SK-N-SH treated with all-trans-retinoic acid at 6 μM for 48 hours (cell line): Measurements from ENCODE around the gene OST4.

Source experiments
- ATAC-seq: fragments of 200-7000 bp; cut with Tn5 transposase; 3 replicates; pipeline ENCODE4 v1.9.1; 2020; ENCODE audit warnings: mild to moderate bottlenecking, moderate library complexity
- ARNTL ChIP-seq: fragments of 450-650 bp; formaldehyde crosslinking; IDR thresholded peaks from 2 replicates; pipeline ENCODE4 v1.5.0; 2020; ENCODE audit warnings: low read depth, mild to moderate bottlenecking, moderate library complexity, borderline replicate concordance
- BACH2 ChIP-seq: fragments of 250-450 bp; sonication (Bioruptor Pico); IDR thresholded peaks from 2 replicates; pipeline ENCODE4 v1.9.0; 2021; ENCODE audit warnings: mild to moderate bottlenecking, borderline replicate concordance
- CSDC2 ChIP-seq: fragments of 250-450 bp; sonication (Bioruptor Pico); IDR thresholded peaks from 2 replicates; pipeline ENCODE4 v1.5.0; 2020; ENCODE audit warnings: mild to moderate bottlenecking, moderate library complexity
- ESRRG ChIP-seq: fragments of 250-450 bp; sonication (Bioruptor Pico); IDR thresholded peaks from 2 replicates; pipeline ENCODE4 v1.6.1; 2021; ENCODE audit warnings: mild to moderate bottlenecking
- GLIS3 ChIP-seq: fragments of 250-450 bp; sonication (Bioruptor Pico); IDR thresholded peaks from 2 replicates; pipeline ENCODE4 v1.5.0; 2020; ENCODE audit warnings: mild to moderate bottlenecking, moderate library complexity
- ISL1 ChIP-seq: fragments of 250-450 bp; sonication (Bioruptor Pico); IDR thresholded peaks from 2 replicates; pipeline ENCODE4 v2.1.2; 2022; ENCODE audit warnings: mild to moderate bottlenecking, moderate library complexity
- OSR1 ChIP-seq: fragments of 250-450 bp; sonication (Bioruptor Pico); IDR thresholded peaks from 2 replicates; pipeline ENCODE4 v1.8.0; 2022; ENCODE audit warnings: moderate library complexity, mild to moderate bottlenecking, inconsistent platforms
- PPARA ChIP-seq: fragments of 250-450 bp; sonication (Bioruptor Pico); IDR thresholded peaks from 2 replicates; pipeline ENCODE4 v1.5.0; 2020; ENCODE audit warnings: mild to moderate bottlenecking, borderline replicate concordance
- RARB ChIP-seq: fragments of 250-450 bp; sonication (Bioruptor Pico); IDR thresholded peaks from 2 replicates; pipeline ENCODE4 v1.8.0; 2021; ENCODE audit warnings: mild to moderate bottlenecking, moderate library complexity
- SNAI2 ChIP-seq: fragments of 250-450 bp; sonication (Bioruptor Pico); IDR thresholded peaks from 2 replicates; pipeline ENCODE4 v1.5.0; 2020; ENCODE audit warnings: mild to moderate bottlenecking, moderate library complexity
- TCF4 ChIP-seq: fragments of 250-450 bp; sonication (Bioruptor Pico); IDR thresholded peaks from 2 replicates; pipeline ENCODE4 v1.8.0; 2021; ENCODE audit warnings: mild to moderate bottlenecking, moderate library complexity, borderline replicate concordance
- TOX ChIP-seq: fragments of 250-450 bp; sonication (Bioruptor Pico); IDR thresholded peaks from 2 replicates; pipeline ENCODE4 v1.8.0; 2021; ENCODE audit warnings: mild to moderate bottlenecking, moderate library complexity, borderline replicate concordance
- TSHZ2 ChIP-seq: fragments of 250-450 bp; sonication (Bioruptor Pico); IDR thresholded peaks from 2 replicates; pipeline ENCODE4 v1.5.0; 2020; ENCODE audit warnings: mild to moderate bottlenecking, moderate library complexity
- ZC3H10 ChIP-seq: fragments of 250-450 bp; sonication (Bioruptor Pico); IDR thresholded peaks from 2 replicates; pipeline ENCODE4 v1.5.1; 2021; ENCODE audit warnings: mild to moderate bottlenecking, moderate library complexity
- ZFP3 ChIP-seq: fragments of 250-450 bp; sonication (Bioruptor Pico); IDR thresholded peaks from 2 replicates; pipeline ENCODE4 v1.5.0; 2020; ENCODE audit warnings: mild to moderate bottlenecking, moderate library complexity
- ZFP30 ChIP-seq: fragments of 450-650 bp; formaldehyde crosslinking; IDR thresholded peaks from 2 replicates; pipeline ENCODE4 v1.5.0; 2022; ENCODE audit warnings: mild to moderate bottlenecking, moderate library complexity
- ZNF70 ChIP-seq: fragments of 450-650 bp; formaldehyde crosslinking; IDR thresholded peaks from 2 replicates; pipeline ENCODE4 v1.5.0; 2020; ENCODE audit warnings: mild to moderate bottlenecking, moderate library complexity
- ZNF8 ChIP-seq: fragments of 450-650 bp; formaldehyde crosslinking; IDR thresholded peaks from 2 replicates; pipeline ENCODE4 v1.5.0; 2020; ENCODE audit warnings: mild to moderate bottlenecking, moderate library complexity
- TF ChIP-seq, protein P1 (sequence below): fragments of 250-450 bp; sonication (Bioruptor Pico); IDR thresholded peaks from 2 replicates; pipeline ENCODE4 v1.8.0; 2020; ENCODE audit warnings: mild to moderate bottlenecking, moderate library complexity, borderline replicate concordance
- TF ChIP-seq, protein P2 (sequence below): fragments of 250-450 bp; sonication (Bioruptor Pico); IDR thresholded peaks from 2 replicates; pipeline ENCODE4 v1.5.1; 2020; ENCODE audit warnings: low read depth, mild to moderate bottlenecking, moderate library complexity
- TF ChIP-seq, protein P3 (sequence below): fragments of 250-450 bp; sonication (Bioruptor Pico); IDR thresholded peaks from 2 replicates; pipeline ENCODE4 v1.8.0; 2021; ENCODE audit warnings: low read depth, mild to moderate bottlenecking, moderate library complexity, borderline replicate concordance
- TF ChIP-seq, protein P4 (sequence below): fragments of 250-450 bp; sonication (Bioruptor Pico); IDR thresholded peaks from 2 replicates; pipeline ENCODE4 v1.5.1; 2021; ENCODE audit warnings: mild to moderate bottlenecking, moderate library complexity

OST4 gene

GRCh38 chr2:27105981-27106380, 34.5 kb upstream of the OST4 start:
- TF ChIP-seq ZFP3 (CRISPR knock-in tag) (no peak), ARNTL (CRISPR knock-in tag) (no peak)
- ATAC-seq = no peak

- no peak; the same call in 2 of the 3 replicates for ATAC-seq
- TF ChIP-seq, protein P1, sequence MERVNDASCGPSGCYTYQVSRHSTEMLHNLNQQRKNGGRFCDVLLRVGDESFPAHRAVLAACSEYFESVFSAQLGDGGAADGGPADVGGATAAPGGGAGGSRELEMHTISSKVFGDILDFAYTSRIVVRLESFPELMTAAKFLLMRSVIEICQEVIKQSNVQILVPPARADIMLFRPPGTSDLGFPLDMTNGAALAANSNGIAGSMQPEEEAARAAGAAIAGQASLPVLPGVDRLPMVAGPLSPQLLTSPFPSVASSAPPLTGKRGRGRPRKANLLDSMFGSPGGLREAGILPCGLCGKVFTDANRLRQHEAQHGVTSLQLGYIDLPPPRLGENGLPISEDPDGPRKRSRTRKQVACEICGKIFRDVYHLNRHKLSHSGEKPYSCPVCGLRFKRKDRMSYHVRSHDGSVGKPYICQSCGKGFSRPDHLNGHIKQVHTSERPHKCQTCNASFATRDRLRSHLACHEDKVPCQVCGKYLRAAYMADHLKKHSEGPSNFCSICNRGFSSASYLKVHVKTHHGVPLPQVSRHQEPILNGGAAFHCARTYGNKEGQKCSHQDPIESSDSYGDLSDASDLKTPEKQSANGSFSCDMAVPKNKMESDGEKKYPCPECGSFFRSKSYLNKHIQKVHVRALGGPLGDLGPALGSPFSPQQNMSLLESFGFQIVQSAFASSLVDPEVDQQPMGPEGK (CRISPR knock-in tag) = no peak
- no peak for TF ChIP-seq RARB
- no peak for TF ChIP-seq ISL1 (CRISPR knock-in tag)
- TF ChIP-seq, protein P2, sequence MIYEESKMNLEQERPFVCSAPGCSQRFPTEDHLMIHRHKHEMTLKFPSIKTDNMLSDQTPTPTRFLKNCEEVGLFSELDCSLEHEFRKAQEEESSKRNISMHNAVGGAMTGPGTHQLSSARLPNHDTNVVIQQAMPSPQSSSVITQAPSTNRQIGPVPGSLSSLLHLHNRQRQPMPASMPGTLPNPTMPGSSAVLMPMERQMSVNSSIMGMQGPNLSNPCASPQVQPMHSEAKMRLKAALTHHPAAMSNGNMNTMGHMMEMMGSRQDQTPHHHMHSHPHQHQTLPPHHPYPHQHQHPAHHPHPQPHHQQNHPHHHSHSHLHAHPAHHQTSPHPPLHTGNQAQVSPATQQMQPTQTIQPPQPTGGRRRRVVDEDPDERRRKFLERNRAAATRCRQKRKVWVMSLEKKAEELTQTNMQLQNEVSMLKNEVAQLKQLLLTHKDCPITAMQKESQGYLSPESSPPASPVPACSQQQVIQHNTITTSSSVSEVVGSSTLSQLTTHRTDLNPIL (CRISPR knock-in tag) = no peak
- TF ChIP-seq CSDC2 = no peak
- TF ChIP-seq TCF4 (CRISPR knock-in tag) = no peak
- no peak for TF ChIP-seq BACH2 (CRISPR knock-in tag)
- TF ChIP-seq, protein P3, sequence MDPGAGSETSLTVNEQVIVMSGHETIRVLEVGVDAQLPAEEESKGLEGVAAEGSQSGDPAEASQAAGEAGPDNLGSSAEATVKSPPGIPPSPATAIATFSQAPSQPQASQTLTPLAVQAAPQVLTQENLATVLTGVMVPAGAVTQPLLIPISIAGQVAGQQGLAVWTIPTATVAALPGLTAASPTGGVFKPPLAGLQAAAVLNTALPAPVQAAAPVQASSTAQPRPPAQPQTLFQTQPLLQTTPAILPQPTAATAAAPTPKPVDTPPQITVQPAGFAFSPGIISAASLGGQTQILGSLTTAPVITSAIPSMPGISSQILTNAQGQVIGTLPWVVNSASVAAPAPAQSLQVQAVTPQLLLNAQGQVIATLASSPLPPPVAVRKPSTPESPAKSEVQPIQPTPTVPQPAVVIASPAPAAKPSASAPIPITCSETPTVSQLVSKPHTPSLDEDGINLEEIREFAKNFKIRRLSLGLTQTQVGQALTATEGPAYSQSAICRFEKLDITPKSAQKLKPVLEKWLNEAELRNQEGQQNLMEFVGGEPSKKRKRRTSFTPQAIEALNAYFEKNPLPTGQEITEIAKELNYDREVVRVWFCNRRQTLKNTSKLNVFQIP = no peak
- no peak for TF ChIP-seq ARNTL (CRISPR knock-in tag)
- TF ChIP-seq ZNF8 = no peak
- no peak for TF ChIP-seq ZFP30 (CRISPR knock-in tag)
- no peak for TF ChIP-seq TSHZ2 (CRISPR knock-in tag)
- TF ChIP-seq, protein P4, sequence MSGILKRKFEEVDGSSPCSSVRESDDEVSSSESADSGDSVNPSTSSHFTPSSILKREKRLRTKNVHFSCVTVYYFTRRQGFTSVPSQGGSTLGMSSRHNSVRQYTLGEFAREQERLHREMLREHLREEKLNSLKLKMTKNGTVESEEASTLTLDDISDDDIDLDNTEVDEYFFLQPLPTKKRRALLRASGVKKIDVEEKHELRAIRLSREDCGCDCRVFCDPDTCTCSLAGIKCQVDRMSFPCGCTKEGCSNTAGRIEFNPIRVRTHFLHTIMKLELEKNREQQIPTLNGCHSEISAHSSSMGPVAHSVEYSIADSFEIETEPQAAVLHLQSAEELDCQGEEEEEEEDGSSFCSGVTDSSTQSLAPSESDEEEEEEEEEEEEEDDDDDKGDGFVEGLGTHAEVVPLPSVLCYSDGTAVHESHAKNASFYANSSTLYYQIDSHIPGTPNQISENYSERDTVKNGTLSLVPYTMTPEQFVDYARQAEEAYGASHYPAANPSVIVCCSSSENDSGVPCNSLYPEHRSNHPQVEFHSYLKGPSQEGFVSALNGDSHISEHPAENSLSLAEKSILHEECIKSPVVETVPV (CRISPR knock-in tag) = no peak
- TF ChIP-seq ESRRG (CRISPR knock-in tag) = no peak
- no peak for TF ChIP-seq OSR1
- no peak for TF ChIP-seq PPARA
- TF ChIP-seq ZC3H10 (CRISPR knock-in tag) = no peak
- TF ChIP-seq GLIS3 (CRISPR knock-in tag) = no peak
Observed at GRCh38 chr2:27102329-27102728, 30.9 kb upstream of the OST4 start.

GRCh38 chr2:27100036-27100435, 28.6 kb upstream of the OST4 start:
- TF ChIP-seq SNAI2 (CRISPR knock-in tag) = no peak
- TF ChIP-seq PPARA = no peak
- no peak for TF ChIP-seq CSDC2
- no peak for TF ChIP-seq ZC3H10 (CRISPR knock-in tag)
- no peak for TF ChIP-seq TCF4 (CRISPR knock-in tag)
- no peak for TF ChIP-seq TOX
- no peak for TF ChIP-seq ZNF70
- no peak for TF ChIP-seq ZNF8
- no peak for ATAC-seq
